ENCODE results near the gene HBE1. TPM values are rescaled to one million over a fixed set of nuclear protein-coding genes. Genes with fewer than 3 reads are reported as not detected.

Gene HBE1
- total and polyA plus RNA-seq, 2 of the 4 experiments (the other 2 are of a cell fraction) = 3.2 to 12.7 TPM

DNA sequence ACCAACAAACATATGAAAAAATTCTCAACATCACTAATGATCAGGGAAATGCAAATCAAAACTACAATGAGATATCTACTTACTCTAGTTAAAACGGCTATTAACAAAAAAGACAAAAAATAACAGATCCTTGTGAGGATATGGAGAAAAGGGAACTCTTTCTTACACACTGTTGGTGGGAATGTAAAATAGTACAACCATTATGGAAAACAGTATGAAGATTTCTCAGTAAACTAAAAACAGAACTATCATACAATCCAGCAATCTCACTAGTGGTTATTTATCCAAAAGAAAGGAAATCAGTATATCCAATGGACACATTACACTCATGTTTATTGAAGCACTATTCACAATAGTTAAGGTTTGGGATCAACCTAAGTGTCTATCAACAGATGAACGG is 3.9 kb downstream of the HBE1 start:
- H3K56ac ChIP-seq (ENCODE audit: extremely low read depth, insufficient read depth, low read length) = no peak overlapping the region
- H4K8ac ChIP-seq (ENCODE audit: low read depth in 2 of 2, low read length in 2 of 2) = no peak overlapping the region
- H2AK5ac ChIP-seq (ENCODE audit: low read depth, low read length) = no peak overlapping the region
- TF ChIP-seq RCOR1 (IDR thresholded peaks at IDR 0.05; ENCODE audit: insufficient replicate concordance, low read length) = no peak
- TF ChIP-seq SMC3 (IDR thresholded peaks at IDR 0.05; ENCODE audit: low read depth, low read length) = no peak
- no peak for TF ChIP-seq MAZ (IDR thresholded peaks at IDR 0.05; ENCODE audit: borderline replicate concordance, low read depth, low read length)
- no peak for TF ChIP-seq BHLHE40 (IDR thresholded peaks at IDR 0.05; ENCODE audit: low read depth, low read length)
- TF ChIP-seq POLR2A (IDR thresholded peaks at IDR 0.05; ENCODE audit: low read depth, low read length) = no peak
- TF ChIP-seq, protein P1, sequence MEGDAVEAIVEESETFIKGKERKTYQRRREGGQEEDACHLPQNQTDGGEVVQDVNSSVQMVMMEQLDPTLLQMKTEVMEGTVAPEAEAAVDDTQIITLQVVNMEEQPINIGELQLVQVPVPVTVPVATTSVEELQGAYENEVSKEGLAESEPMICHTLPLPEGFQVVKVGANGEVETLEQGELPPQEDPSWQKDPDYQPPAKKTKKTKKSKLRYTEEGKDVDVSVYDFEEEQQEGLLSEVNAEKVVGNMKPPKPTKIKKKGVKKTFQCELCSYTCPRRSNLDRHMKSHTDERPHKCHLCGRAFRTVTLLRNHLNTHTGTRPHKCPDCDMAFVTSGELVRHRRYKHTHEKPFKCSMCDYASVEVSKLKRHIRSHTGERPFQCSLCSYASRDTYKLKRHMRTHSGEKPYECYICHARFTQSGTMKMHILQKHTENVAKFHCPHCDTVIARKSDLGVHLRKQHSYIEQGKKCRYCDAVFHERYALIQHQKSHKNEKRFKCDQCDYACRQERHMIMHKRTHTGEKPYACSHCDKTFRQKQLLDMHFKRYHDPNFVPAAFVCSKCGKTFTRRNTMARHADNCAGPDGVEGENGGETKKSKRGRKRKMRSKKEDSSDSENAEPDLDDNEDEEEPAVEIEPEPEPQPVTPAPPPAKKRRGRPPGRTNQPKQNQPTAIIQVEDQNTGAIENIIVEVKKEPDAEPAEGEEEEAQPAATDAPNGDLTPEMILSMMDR (conservative IDR thresholded peaks at IDR 0.05; ENCODE audit: low read depth, low read length) = no peak
- TF ChIP-seq, protein P2, sequence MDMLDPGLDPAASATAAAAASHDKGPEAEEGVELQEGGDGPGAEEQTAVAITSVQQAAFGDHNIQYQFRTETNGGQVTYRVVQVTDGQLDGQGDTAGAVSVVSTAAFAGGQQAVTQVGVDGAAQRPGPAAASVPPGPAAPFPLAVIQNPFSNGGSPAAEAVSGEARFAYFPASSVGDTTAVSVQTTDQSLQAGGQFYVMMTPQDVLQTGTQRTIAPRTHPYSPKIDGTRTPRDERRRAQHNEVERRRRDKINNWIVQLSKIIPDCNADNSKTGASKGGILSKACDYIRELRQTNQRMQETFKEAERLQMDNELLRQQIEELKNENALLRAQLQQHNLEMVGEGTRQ (IDR thresholded peaks at IDR 0.05; ENCODE audit: low read depth, low read length) = no peak
- no peak for TF ChIP-seq MAFK (IDR thresholded peaks at IDR 0.05; ENCODE audit: low read depth, low read length)
- TF ChIP-seq RFX5 (IDR thresholded peaks at IDR 0.05; ENCODE audit: low read depth, low read length) = no peak
- TF ChIP-seq CEBPB (IDR thresholded peaks at IDR 0.05; ENCODE audit: low read depth, low read length) = no peak
- TF ChIP-seq, protein P3, sequence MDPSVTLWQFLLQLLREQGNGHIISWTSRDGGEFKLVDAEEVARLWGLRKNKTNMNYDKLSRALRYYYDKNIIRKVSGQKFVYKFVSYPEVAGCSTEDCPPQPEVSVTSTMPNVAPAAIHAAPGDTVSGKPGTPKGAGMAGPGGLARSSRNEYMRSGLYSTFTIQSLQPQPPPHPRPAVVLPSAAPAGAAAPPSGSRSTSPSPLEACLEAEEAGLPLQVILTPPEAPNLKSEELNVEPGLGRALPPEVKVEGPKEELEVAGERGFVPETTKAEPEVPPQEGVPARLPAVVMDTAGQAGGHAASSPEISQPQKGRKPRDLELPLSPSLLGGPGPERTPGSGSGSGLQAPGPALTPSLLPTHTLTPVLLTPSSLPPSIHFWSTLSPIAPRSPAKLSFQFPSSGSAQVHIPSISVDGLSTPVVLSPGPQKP (IDR thresholded peaks at IDR 0.05; ENCODE audit: borderline replicate concordance, low read depth, low read length) = no peak
- TF ChIP-seq CHD1 (IDR thresholded peaks at IDR 0.05; ENCODE audit: low read depth, low read length) = no peak
- no peaks in the 10 kb centered on the region for H3K36me3 ChIP-seq (ENCODE audit: control insufficient read depth, insufficient read depth, low read length)
- no peak overlapping the region for H4K91ac ChIP-seq (ENCODE audit: insufficient read depth, low read depth, low read length)
- no peaks in the 10 kb centered on the region for H3K27me3 ChIP-seq (ENCODE audit: control insufficient read depth, insufficient read depth, low read length)
- H3K4ac ChIP-seq (ENCODE audit: low read depth, low read length) = no peak overlapping the region
- no peak overlapping the region for H3K9ac ChIP-seq (ENCODE audit: low read depth, low read length)
- no peak overlapping the region for H2BK120ac ChIP-seq (ENCODE audit: low read depth, low read length)
- H2AK9ac ChIP-seq (replicated peaks; ENCODE audit: low read depth, low read length, poor library complexity) = no peak overlapping the region
- POLR2A ChIA-PET (ENCODE audit: unreplicated experiment) = no interaction called here
- no peak overlapping the region for H2BK20ac ChIP-seq (ENCODE audit: low read depth, low read length)
- no peak for ATAC-seq (ENCODE audit: low read depth)
- no peak overlapping the region for H3K27ac ChIP-seq (ENCODE audit: insufficient read depth, low read length)
- no peak overlapping the region for H3K4me3 ChIP-seq (ENCODE audit: insufficient read depth, low read depth, low read length)
- no peaks in the 10 kb centered on the region for H3K79me1 ChIP-seq (ENCODE audit: low read depth in 1 of 2, low read length in 2 of 2)
- intact Hi-C loops (cut with micrococcal nuclease) (no loop called here), dilution Hi-C loops (cut with HindIII; ENCODE audit: low sequenced_read_pairs, unreplicated experiment) (no loop called here), in situ Hi-C loops (cut with MboI; ENCODE audit: low sequenced_read_pairs) (no loop called here)
- no peak overlapping the region for H4K5ac ChIP-seq (ENCODE audit: low read depth, low read length)
- CTCF ChIA-PET = no interaction called here
- no peak for DNase-seq
- no CpG with 5 or more reads among the region's 2 CpGs for WGBS, 2 experiments (ENCODE audit: extremely low coverage in 2 of 2, insufficient read length in 1 of 2)
- no peaks in the 10 kb centered on the region for H3K9me3 ChIP-seq (ENCODE audit: control insufficient read depth, insufficient read depth, low read length)
- no peaks in the 10 kb centered on the region for H3K9me1 ChIP-seq (ENCODE audit: insufficient read depth, low read length)
- no peaks in the 10 kb centered on the region; the same call in 1 of the 2 replicates for H3K4me1 ChIP-seq (ENCODE audit: control insufficient read depth, insufficient read depth, low read length)
- H3K18ac ChIP-seq (ENCODE audit: low read depth, low read length) = no peak overlapping the region
- H3K23ac ChIP-seq (ENCODE audit: low read depth, low read length) = no peak overlapping the region
- BruUV-seq (replicated peaks) = no TSS peak
- no peak overlapping the region for H3K14ac ChIP-seq (replicated peaks; ENCODE audit: low read depth, low read length)
- no peaks in the 10 kb centered on the region for H4K20me1 ChIP-seq (ENCODE audit: insufficient read depth, low read length)
- no peak overlapping the region for H2AFZ ChIP-seq (replicated peaks; ENCODE audit: low read length, poor library complexity)
- no peak overlapping the region for H2BK15ac ChIP-seq (ENCODE audit: low read depth, low read length)
- H3K4me2 ChIP-seq (ENCODE audit: low read depth, low read length) = no peak overlapping the region
- H2BK5ac ChIP-seq (ENCODE audit: low read depth, low read length, poor library complexity, severe bottlenecking) = no peak overlapping the region
